ENCODE measurements around the gene PRLHR. TPM values are rescaled to one million over a fixed set of nuclear protein-coding genes. Genes with fewer than 3 reads are reported as not detected.

The PRLHR gene
- polyA plus RNA-seq, 4 donors, result 0.01 TPM; not detected in 3

- DNase-seq (ENCODE audit: low read depth in 4 of 4, low spot score in 3 of 4), result no peak
Measured at GRCh38 chr10:118590334-118590733, 5.1 kb downstream of the PRLHR start.

GRCh38 chr10:118587881-118588651 is 7.4 kb downstream of the PRLHR start:
- DNase-seq (ENCODE audit: low read depth in 4 of 4, low spot score in 3 of 4), result no peak

DNA sequence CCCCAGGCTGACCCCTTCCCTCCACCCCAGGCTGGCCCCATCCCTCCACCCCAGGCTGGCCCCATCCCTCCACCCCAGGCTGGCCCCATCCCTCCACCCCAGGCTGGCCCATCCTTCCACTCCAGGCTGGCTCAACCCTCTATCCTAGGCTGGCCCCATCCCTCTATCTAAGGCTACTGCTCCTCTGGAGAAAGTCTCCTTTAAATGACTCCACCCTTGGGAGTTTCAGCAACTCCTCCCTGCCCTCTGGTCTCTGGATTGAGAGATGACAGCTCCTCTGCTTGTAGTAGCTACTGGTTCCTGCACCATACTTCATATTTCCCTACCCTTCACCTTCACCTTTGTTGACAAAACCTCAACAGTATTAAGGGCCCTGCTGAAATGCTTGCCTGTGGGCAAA is 8.5 kb downstream of the PRLHR start:
- no peak for DNase-seq (ENCODE audit: low read depth in 4 of 4, low spot score in 3 of 4)

DNA sequence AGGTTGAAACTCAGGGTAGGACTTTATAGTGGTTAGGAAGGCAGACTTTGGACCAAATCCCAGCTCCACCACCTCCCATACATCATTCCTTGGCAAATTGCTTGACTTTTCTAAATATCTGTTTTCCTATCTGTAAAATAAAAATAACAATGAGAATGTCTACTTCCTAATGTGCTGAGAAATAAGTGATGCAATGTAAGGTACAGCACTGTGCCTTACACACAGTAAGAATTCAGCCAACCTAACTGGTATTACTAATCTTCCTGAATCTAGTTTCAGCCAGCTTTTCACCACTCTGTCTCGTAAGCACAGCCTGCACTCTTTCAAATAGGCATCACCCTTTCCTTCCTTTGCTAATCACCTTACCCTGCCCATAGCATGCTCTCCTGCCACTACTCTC is 9.7 kb downstream of the PRLHR start:
- no peak for DNase-seq (ENCODE audit: low read depth in 4 of 4, low spot score in 3 of 4)

DNA sequence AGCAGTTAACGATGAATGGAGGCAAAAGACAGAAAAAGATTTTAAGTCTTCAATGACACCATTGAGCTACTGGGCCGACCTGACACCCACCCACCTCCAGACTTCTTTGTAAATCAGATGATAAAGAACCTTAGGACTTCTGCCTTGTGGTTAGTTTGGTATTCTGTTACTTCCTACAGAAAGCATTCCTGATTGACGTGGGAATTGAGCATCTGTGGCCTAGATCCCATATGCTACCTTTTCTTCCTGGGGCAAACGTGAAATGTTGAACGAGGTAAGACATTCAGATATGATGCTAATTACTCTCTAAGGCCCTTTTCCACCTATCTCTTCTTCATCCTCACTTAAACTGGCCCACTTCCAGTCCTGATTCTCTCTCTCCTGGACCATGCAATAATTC is 10.2 kb downstream of the PRLHR start:
- DNase-seq (ENCODE audit: low read depth in 4 of 4, low spot score in 3 of 4), result no peak

DNA sequence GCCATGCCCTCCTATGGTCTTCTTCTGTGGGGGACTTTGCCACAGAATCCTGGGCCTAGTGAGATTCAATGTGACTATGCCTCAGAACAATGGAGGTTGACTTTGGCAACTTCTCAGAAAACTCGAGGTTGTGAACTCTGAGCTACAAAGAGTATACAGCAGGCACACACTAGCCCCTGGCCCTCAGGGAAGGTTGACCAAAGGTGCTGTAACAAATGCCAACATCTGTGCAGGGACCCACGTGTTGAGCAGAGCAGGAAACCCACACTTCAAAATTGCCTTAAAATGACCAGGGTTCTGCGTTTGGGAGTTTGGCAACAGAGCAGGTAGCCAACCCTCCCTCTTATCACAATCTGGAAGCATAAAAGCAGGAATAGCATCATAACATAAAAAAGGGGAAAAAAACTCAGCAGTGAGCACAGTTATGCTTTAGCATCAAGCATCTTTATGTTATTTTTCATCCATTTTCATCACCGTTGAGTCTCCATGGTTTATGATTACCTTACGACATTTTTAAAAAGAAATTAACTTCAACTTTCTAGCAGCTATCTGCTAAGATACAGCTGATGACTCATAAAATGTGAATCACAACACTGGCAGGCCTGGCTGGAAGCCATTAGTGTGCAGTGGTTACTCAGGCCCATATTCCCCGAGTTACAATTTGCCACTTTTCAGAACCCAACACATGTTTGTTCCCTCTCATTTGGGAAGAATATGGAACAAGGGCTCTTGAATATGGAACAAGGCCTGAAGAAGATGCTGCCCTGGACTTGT is 11.1 kb downstream of the PRLHR start:
- DNase-seq (ENCODE audit: low read depth in 4 of 4, low spot score in 3 of 4), result no peak

DNA sequence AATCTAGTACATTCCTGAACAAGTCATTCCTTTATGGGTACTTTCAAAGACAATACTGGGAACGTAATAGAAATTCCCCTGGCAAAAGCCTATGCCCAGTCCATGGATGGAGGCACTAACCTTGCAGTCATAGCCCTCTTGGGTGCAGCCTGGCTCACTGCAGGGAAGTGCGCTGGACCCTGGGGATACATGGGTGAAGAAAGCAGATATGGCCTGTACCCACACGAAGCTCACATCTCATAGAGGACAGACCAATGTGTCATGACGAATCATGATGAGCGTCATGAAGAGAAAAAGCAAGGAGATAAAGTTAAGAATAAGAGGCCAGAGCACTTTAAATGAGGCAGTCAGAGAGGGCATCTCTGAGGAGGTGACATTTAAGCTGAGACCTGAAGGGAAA is 11.8 kb downstream of the PRLHR start:
- no peak for DNase-seq (ENCODE audit: low read depth in 4 of 4, low spot score in 3 of 4)

- DNase-seq (ENCODE audit: low read depth in 4 of 4, low spot score in 3 of 4), result no peak
Measured at GRCh38 chr10:118582511-118582910, 12.9 kb downstream of the PRLHR start.

GRCh38 chr10:118581340-118581739 is 14.1 kb downstream of the PRLHR start:
- DNase-seq (ENCODE audit: low read depth in 4 of 4, low spot score in 3 of 4), result no peak

DNA sequence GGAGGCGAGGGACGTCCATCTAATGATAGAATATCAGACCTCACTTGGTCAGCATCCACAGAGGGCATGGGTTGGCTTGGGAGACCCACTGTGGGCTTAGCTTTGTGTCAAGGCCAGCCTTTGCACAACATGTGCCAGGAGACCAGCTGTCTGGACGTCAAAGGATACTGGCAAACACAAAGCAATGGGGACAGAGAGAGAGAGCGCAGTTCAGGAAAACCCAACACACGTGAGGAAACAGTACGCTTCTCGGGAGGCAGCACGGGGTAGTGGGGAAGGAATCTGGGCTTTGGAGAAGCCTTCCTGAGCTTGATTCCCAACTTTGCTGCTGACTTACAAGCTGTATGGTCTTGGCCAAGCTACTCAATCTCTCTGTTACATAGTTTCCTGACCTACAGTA is 14.7 kb downstream of the PRLHR start:
- no peak for DNase-seq (ENCODE audit: low read depth in 4 of 4, low spot score in 3 of 4)

DNA sequence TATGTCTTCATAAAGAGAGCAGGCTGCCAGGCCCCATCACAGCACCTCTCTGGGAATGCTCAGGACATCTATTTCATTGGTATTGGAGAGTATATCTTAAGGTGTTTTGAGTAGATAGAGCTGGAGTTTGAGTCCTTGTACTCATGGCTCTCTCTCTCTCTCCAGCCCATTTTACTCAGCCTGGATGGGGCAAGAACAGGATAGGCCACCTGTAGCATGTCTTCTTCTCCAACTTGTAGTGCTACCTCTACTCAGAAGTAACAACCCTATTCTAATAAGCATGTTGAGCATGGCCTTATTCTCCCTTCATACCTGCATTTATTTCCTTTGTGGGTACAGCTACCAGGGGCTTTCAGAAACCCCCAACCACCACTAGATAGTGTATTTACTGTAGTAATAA is 21.9 kb downstream of the PRLHR start:
- DNase-seq (ENCODE audit: low read depth in 4 of 4, low spot score in 3 of 4), result no peak

- DNase-seq (ENCODE audit: low read depth in 4 of 4, low spot score in 3 of 4), result no peak
Measured at GRCh38 chr10:118572256-118573041, 23.0 kb downstream of the PRLHR start.

DNA sequence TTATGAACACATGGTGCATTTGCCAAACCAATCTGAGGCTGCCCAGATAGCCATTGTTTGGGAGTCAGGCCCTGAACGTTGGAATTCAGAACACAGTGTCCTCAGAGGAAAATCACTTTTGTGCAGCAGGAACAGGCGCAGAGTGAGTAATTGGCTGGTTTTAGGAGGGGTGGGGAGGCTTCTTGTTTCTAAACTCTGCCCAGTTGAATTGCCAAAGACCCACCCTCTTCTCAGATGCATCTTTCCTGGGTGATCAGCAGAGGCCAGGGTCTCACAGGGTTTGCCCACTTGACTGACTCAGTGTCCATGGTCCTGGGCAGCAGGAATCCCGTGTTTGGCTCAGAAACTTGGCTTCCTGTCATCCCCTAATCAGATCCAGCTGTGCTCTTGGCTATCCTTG is 24.3 kb downstream of the PRLHR start:
- DNase-seq (ENCODE audit: low read depth in 4 of 4, low spot score in 3 of 4), result no peak

- no peak for DNase-seq (ENCODE audit: low read depth in 4 of 4, low spot score in 3 of 4)
Measured at GRCh38 chr10:118570591-118570990, 24.9 kb downstream of the PRLHR start.

DNA sequence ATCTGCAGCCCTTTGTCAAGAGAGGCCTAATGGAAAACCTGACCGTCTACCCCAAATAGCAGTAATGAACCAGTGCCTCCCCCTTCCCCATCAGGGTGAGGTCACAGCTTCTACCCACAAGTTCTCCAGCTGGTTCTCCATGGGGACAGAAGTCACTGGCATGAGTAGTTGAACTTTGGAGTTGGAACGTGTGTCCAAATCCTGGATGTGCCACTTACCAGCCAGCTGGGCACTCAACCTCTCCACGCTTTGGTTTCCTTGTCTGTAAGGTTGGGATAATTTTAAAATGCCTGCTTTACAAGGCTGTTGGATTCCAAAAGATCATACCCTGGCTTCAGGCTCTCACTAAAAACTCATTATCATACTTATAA is 25.6 kb downstream of the PRLHR start:
- no peak for DNase-seq (ENCODE audit: low read depth in 4 of 4, low spot score in 3 of 4)

GRCh38 chr10:118569241-118569881 is 26.1 kb downstream of the PRLHR start:
- DNase-seq (ENCODE audit: low read depth in 4 of 4, low spot score in 3 of 4), result no peak

GRCh38 chr10:118568327-118568848 is 27.1 kb downstream of the PRLHR start:
- DNase-seq (ENCODE audit: low read depth in 4 of 4, low spot score in 3 of 4), result peak; percentile 49 to 74 (median 62)

DNA sequence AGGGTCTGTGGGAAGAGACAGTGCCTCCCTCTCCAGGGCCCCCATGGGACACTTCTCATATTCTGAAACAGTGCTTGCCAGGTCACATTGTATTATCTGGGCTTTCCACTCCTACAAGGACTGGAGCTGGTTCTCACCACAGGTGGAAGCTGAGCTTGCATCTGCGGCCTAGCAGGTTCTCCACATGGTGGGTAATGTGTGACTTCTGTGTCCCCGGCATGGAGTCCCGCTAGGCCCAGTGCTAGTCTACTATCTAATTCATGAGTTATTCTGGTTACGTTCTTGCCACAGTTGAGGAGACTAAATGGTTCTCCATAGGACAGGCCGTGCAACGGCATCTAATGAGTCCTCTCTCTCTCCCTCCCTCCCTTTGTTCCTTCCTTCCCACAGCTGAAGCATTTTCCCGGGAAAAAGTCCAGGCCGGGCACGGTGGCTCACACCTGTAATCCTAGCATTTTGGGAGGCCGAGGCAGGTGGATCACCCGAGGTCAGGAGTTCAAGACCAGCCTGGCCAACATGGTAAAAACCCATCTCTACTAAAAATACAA is 27.7 kb downstream of the PRLHR start:
- DNase-seq (ENCODE audit: low read depth in 4 of 4, low spot score in 3 of 4), result no peak

GRCh38 chr10:118566911-118567310 is 28.5 kb downstream of the PRLHR start:
- no peak for DNase-seq (ENCODE audit: low read depth in 4 of 4, low spot score in 3 of 4)

- DNase-seq (ENCODE audit: low read depth in 4 of 4, low spot score in 3 of 4), result no peak
Measured at GRCh38 chr10:118565301-118566075, 30.0 kb downstream of the PRLHR start.
